M059J (cell line): Measurements from ENCODE around the gene KIF14. TPM values are rescaled to one million over a fixed set of nuclear protein-coding genes. Genes with fewer than 3 reads are reported as not detected.

ENCODE experiments used
- DNase-seq: peaks from one replicate; pipeline ENCODE4 v3.0.0-alpha.2; 2012; ENCODE audit warnings: low read depth
- total RNA-seq: library from RNA; depleted of rRNA; stranded (reverse); fragments of >200 nt; shearing (Covaris generic); gene quantifications from 2 replicates; pipeline ENCODE4 v1.2.3, GENCODE V29; 2014; rRNA removed

The KIF14 gene
- 17.1 and 19.3 TPM in 2 replicates for total RNA-seq

GRCh38 chr1:200620273-200621131, at the start of gene KIF14:
Gene KIF14 (minus strand): TSS chr1:200620751. CDS start chr1:200618723, 2,028 bp downstream.
- peak; percentile 95 for DNase-seq

GRCh38 chr1:200669314-200670241, 49.0 kb upstream of the KIF14 start, which contains the start of gene DDX59:
Gene DDX59 (minus strand): TSS chr1:200669907. CDS start chr1:200666740, 3,167 bp downstream.
- DNase-seq: peak; percentile 97

- DNase-seq: no peak
Observed at GRCh38 chr1:200668514-200669313, 48.2 kb upstream of the KIF14 start.

- no peak for DNase-seq
Observed at GRCh38 chr1:200666309-200666708, 45.8 kb upstream of the KIF14 start.

DNA sequence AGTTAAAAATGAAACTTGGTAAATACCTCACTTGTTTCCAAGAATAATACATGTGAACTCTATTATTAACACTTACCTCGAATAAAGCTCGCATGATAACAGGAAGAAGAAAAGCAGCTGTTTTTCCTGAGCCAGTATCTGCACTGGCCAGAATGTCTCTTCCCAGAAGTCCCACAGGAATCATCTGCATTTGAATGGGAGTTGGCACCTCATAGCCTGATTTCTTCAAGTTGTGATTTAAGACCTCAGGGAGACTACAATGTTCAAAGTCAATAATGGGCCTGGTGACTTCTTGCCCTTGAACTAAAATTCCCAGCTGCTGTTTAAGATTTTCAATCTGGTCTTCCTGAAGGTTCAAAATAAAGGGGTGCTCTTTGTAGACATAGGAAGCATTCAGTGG, 45.3 kb upstream of the KIF14 start:
- no peak for DNase-seq

DNA sequence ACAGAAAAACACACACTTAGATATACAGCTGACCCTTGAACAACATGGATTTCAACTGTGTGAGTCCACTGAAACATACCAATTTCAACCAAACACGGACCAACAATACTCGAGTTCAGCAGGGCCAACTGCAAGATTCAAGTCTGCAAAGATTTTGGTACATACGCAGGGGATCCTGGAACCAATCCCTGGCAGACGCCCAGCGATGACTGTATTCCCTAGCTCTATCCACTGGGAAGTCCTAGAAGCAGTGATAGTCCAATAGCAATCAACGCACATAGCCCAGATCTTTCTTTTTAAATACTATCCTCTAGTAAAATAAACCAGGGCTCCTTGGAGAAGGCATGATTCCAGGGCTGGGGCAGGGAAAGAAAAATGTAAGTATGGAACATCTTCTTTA, 40.2 kb upstream of the KIF14 start:
- DNase-seq: no peak

GRCh38 chr1:200659269-200659668, 38.7 kb upstream of the KIF14 start:
- peak; percentile 77 for DNase-seq

DNA sequence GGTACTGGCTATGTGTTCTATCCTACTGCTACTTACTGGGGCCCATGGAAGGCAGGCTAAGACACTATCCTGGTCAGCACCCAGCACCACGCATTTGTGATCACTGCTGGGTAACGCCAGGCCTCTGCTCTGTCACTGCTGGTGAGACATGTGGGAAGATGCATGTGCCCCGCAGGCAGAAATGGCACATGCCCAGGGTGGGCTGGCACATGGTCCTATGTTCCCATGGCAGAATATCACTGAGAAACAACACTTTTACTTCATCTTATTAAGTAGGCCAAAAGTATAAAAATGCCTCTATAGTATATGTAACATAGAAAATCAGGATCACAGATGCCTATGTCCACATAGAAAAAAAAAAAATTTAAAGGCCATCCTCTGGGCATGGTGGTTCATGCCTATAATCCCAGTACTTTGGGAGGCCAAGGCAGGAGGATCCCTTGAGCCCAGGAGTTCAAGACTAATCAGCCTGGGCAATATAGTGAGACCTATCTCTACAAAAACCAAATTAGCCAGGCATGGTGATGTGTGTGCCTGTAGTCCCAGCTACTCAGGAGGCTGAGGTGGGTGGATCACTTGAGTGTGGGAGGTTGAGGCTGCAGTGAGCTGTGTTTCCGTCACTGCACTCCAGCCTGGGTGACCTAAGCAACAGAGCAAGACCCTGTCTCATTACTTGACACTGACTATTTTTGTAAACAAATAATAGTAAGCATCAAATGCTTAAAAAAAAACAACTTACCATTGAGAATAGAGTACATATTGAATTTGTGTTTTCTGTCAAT, 37.7 kb upstream of the KIF14 start:
- DNase-seq: no peak

GRCh38 chr1:200654660-200655059, 34.1 kb upstream of the KIF14 start:
- no peak for DNase-seq

DNA sequence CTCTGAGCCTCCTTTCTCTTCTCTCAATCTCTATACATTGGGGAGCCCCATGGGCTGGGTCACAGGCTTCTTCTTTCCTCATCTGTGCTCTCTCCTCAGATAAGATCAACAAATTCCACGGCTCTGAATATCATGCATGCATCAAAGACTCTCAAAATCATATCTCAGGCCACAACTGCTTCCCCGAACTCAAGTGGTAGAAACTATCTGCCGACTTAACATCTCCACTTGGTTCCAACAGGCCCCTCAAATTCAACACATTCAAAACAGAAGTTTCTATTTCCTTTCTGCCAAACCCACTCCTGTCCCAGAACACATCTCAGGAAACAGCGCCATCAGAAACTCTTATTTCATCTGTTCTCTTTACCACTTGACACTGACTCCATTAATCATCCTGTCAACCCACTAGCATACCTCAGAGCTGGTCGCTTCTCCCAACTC, 32.5 kb upstream of the KIF14 start:
- DNase-seq: no peak

DNA sequence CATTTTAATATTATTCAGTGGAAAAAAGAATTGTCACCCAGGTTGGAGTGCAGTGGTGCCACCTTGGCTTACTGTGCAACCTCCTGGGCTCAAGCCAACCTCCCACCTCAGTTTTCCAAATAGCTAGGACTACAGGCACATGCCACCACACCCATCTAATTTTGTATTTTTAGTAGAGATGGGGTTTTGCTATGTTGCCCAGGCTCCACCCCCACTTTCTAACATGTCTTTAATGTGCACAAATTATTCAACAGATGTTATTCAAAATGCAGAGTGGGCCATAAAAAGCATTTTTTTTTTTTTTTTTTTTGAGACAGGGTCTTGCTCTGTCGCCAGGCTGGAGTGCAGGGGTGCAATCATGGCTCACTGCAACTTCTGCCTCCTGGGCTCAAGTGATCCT, 31.8 kb upstream of the KIF14 start:
- no peak for DNase-seq

- DNase-seq: no peak
Observed at GRCh38 chr1:200646515-200646914, 26.0 kb upstream of the KIF14 start.

DNA sequence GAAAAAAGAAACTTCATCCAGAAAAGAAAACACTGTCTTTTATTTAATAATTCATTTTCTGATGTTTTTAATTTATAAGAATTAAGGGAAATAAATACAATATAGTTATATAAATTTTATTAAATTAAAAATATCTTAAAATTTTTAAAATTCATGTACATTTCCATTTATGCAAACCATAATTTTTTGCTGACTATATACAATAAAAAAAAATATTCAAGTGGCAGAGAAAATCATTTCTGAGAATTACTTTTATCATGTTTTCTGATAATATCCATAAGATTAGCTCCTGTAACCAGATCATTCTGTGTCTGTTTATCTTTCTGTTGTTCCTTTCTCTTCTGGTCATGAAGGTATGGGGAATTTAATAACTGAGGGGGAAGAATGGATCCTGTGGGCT, 23.5 kb upstream of the KIF14 start:
- no peak for DNase-seq

DNA sequence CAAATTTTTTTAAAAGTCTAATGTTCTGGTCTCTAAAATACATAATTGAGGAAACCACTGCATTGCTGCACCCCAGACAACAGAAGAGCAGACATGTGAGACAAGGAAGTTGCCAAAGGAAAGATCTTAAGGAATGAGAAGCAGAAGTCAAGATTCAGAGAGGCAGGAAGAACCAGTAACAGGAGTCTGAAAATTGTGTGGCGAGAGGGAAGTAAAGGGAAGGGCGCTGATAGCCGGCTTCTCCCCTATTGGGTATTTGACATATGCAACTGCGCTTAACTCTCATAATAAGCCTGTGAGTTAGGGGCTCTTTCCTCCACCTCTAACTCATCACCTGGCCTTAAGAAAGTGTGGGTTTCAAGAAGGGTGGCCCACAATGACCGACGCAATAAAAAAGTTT, 21.9 kb upstream of the KIF14 start:
- DNase-seq: no peak

- DNase-seq: peak; percentile 36
Observed at GRCh38 chr1:200640963-200641401, 20.4 kb upstream of the KIF14 start.

DNA sequence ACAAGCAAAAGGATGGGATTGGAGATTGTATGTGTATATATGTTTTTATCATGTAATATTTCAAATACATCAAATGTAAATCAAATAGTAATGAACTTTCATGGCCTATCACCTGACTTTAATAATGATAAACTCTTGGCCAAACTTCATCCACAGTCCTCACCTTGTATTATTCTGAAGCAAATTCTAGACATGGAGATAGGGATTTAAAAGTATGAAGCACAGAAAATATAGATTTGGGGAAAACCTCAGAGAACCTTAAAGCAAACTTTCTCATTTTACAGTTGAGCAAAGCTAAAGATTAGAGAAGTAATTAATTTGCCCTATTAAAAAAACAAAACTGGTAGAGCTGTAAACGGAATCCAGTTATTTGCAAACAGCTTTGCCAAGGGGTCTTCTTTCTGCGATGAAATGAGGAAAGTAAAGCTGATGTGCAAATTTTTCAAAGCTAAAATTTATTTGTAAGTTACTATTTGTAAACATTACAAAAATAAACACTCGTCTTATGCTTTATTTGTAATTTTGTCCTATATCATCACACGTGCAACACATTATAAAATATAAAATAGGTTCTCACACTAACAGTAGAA, 19.9 kb upstream of the KIF14 start:
- DNase-seq: no peak

GRCh38 chr1:200638073-200638472, 17.5 kb upstream of the KIF14 start:
- no peak for DNase-seq

GRCh38 chr1:200636681-200637080, 16.1 kb upstream of the KIF14 start:
- no peak for DNase-seq

- DNase-seq: no peak
Observed at GRCh38 chr1:200634261-200635122, 13.9 kb upstream of the KIF14 start.
